D721Med (cell line): ENCODE measurements around the gene INAVA.

Source experiments
- DNase-seq: peaks from one replicate; pipeline ENCODE4 v3.0.0; 2011; ENCODE audit warnings: low spot score; ENCODE audit not compliant: insufficient read length
- FAIRE-seq: peaks from 2 replicates; lab custom pipeline; 2011; peaks lifted over from hg19 to GRCh38; lab: Jason Lieb, UNC
- CTCF ChIP-seq: IDR thresholded peaks from 2 replicates; pipeline ENCODE4 v1.5.1; 2012; ENCODE audit warnings: mild to moderate bottlenecking, control low read depth; ENCODE audit not compliant: insufficient read depth; ENCODE audit errors: missing control alignments

Gene INAVA

GRCh38 chr1:200903793-200904192 lies 9.1 kb downstream of the INAVA start:
- no peak for TF ChIP-seq CTCF
- DNase-seq (no peak), FAIRE-seq (no peak)

GRCh38 chr1:200904772-200905171 lies 10.1 kb downstream of the INAVA start:
- no peak for FAIRE-seq
- no peak for TF ChIP-seq CTCF
- DNase-seq, result no peak

GRCh38 chr1:200905411-200906052 lies 10.8 kb downstream of the INAVA start:
- TF ChIP-seq CTCF, result no peak
- no peak for FAIRE-seq
- DNase-seq, result no peak

- FAIRE-seq (no peak), DNase-seq (no peak)
- no peak for TF ChIP-seq CTCF
Observed at GRCh38 chr1:200906491-200906890, 11.8 kb downstream of the INAVA start.

GRCh38 chr1:200907611-200908097 lies 13.0 kb downstream of the INAVA start:
- no peak for TF ChIP-seq CTCF
- FAIRE-seq, result no peak
- no peak for DNase-seq

- FAIRE-seq (no peak), DNase-seq (no peak)
- TF ChIP-seq CTCF, result no peak
Observed at GRCh38 chr1:200908191-200908868, 13.6 kb downstream of the INAVA start.

GRCh38 chr1:200909071-200909470 lies 14.4 kb downstream of the INAVA start:
- DNase-seq (no peak), FAIRE-seq (no peak)
- no peak for TF ChIP-seq CTCF
